Fibroblast of upper back skin (primary cell): ENCODE data around the gene AURKAIP1.

ENCODE experiments used
- DNase-seq: peaks from one replicate; pipeline ENCODE4 v3.0.0-alpha.2; 2013

AURKAIP1 gene

DNA sequence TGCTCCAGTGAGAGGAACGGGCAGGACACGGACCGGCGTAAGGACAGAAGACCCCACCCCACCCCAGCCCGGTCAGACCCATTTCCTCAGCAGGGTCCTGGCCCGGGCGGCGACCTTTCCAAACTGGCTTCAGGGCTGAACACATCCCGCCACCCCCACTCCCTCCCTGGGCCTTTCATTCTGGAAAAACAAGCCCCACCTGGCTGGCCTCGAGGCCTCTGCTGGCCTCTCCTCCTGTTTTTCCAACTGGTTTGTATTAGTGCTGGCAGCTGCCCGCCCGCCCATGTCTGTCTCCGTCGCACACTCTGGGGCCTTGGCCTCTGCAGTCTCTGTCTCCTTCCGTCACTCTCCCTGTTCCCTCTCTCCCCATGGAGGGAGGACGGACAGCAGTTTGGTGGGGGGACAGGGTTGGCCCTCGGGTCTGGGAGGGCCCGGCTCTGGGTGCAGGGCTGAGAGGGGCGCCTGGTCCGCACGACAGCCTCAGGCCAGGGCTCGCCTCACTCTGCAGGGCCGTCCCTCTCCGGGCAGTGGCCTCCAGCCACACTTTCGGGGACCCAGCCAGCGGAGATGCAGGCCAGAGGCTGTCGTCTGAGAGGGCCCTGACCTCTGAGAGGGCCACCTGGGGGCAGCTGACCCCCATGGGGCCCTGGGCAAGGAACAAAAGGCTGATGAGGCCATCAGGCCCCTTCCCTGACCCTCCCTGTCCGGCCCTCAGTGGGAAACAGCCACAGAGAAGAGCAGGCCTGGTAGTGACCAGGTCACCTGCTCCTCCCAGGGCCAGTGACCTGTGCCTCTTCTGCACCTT lies 15.1 kb downstream of the AURKAIP1 start:
- peak; percentile 88 for DNase-seq

DNA sequence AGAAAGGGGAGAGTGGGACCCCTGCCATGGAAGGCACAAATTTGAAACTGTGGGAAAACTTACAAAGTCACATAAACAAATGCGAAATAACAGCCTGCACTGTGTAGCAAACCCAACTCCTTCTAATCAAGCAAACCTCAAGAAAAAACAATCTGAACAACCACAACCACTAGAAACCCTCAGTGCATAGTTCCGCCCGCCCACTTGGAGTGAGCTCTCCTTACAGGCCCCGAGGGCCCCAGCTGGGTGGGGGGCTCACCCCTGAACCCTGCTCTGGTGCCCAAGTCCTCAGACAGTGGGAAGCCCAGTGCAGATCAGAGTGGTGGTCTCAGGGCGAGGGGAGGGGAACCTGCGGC lies 15.7 kb downstream of the AURKAIP1 start:
- DNase-seq: peak; percentile 78

DNA sequence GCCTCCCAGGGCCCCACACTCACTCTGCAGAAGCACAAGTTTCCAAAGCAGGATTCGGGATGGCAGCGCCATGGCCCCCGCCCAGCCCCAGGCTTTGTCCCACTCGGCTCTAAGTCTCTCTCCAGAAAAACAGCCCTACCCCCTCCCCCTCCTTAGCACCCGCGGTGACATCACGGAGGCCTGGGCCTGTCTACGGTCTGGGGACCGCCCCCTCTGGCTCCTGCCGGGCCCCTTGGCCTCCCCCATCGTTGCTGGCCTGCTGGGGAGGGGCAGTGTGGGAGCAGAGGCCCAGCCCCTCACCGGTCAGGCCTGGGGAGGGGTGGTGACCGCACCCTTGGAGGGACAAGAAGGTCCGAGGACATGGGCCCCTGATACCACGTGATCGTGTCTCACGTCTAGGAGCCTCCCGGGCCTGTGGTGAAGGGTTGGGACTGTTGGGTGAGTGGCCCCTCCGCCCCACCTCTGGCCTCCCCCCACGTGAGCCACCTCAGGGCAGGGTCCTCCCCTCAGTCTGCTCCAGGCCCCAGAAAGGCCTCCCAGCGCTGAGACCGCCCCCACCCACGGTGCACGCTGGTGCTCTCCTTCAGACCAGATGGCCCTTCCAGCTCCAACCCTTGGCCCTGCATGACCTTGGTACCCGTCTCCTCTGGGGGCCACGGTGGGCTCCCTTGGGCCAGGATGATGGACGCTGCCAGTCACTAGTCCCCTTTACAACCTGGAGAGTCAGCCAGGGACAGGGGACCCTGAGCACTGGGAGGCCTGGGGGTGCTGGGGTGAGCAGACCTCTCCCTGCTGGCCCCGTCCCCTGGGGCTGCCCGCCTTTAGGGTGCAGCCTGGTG lies 16.4 kb downstream of the AURKAIP1 start, which contains the start of gene MXRA8:
TSS of gene MXRA8 (minus strand) at position 123 of the 839 bp plus-strand sequence. CDS start at position 72, 51 bp downstream.
- DNase-seq: peak; percentile 93

DNA sequence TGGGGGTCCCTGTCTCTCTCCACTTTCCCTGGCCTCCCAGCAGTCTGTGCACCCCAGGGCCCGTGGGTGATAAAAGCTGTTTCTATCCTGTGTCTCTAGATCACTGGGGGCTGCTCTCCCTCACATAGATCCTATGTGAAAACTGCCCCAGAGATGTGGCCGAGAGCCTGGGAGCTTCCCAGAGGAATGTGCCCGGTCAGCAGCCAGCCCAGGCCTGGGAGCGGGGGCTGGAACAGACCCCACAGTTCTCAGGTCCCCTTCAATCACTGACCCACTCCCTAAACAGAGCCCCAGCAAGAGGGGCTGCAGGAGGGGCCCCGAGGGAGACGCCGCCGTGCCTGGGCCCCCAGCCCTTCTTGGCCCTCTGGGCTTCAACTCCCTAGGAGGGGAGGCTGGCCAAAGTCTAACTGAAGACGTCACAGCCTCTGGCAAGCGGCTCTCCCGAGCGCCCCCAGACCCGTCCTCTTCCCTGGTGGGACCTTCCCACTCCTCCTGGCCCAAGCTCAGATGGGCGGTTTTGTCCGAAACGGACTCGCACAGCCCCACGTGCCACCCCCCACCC lies 17.1 kb downstream of the AURKAIP1 start:
- DNase-seq: no peak

DNA sequence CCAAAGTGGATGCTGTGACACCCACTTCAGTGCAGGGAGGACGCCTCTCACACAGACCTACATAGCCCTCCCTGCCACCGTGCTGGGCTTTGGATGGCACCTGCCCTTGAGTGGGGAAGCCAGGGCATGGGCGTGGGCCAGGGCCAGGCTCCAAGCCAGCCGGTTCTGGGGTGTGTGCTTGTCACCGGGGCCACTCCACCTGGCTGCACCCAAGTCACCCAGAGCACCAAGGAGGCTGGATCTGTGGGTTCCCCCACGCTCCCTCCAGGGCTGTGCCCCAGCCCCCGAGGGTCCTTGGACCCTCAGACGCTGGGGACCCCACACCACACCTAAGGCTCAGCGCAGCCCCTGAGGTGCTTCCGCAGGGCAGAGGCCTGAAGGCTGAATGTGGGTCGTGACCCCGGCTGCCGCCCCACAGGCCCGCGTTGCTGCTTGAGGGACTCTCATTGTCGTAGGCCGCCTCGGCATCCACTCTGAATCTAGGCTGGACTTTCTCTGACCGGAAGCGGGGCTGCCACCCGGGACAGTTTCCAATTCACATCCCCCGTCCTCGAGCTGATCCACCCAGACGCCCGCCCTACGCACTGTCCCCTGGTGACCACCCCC lies 18.1 kb downstream of the AURKAIP1 start:
- DNase-seq: no peak

DNA sequence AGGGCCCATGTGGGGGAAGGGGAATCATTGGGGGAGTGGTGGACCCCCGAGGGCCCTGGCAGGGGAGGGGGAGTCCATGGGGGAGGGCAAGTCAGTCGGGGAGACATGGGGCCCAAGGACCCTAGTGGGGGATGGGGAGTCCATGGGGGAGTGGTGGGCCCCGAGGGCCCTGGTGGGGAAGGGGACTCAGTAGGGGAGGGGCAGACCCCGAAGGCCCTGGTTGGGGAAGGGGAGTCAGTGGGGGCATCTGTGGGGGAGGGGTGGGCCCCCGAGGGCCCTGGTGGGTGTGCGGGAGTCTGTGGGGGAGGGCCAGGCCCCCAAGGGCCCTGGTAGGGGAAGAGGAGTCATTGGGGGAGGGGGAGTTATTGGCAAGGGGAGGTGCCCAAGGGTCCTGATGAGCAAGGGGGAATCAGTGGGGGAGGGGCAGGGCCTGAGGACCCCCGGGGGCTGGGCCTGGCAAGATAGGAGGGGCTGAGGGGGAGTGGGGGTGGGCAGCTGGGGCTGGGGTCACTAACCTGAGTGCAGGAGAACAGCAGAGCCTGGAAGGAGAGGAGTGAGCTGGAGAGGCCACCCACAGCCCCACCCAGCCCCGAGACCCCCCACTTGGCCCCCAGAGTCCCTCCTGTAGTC lies 18.7 kb downstream of the AURKAIP1 start:
- DNase-seq: no peak

DNA sequence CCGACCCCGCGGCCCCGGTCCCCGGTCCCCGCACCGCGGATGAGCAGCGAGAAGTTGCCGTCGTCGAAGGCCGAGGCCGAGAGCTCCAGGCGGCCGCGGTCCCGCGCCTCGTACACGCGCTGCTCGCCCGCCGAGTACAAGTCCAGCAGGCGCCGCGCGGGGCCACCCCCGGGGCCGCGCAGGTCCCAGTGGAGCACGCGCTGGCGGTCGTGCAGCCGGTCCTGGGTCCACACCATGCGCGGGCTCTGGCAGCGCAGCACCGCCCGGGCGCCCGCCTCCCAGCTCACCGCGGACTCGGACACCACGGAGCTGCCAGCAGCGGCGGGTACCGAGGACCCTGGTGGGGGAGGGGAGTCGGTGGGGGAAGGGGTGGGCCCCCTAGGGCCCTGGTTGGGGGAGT lies 19.6 kb downstream of the AURKAIP1 start:
- DNase-seq: no peak

DNA sequence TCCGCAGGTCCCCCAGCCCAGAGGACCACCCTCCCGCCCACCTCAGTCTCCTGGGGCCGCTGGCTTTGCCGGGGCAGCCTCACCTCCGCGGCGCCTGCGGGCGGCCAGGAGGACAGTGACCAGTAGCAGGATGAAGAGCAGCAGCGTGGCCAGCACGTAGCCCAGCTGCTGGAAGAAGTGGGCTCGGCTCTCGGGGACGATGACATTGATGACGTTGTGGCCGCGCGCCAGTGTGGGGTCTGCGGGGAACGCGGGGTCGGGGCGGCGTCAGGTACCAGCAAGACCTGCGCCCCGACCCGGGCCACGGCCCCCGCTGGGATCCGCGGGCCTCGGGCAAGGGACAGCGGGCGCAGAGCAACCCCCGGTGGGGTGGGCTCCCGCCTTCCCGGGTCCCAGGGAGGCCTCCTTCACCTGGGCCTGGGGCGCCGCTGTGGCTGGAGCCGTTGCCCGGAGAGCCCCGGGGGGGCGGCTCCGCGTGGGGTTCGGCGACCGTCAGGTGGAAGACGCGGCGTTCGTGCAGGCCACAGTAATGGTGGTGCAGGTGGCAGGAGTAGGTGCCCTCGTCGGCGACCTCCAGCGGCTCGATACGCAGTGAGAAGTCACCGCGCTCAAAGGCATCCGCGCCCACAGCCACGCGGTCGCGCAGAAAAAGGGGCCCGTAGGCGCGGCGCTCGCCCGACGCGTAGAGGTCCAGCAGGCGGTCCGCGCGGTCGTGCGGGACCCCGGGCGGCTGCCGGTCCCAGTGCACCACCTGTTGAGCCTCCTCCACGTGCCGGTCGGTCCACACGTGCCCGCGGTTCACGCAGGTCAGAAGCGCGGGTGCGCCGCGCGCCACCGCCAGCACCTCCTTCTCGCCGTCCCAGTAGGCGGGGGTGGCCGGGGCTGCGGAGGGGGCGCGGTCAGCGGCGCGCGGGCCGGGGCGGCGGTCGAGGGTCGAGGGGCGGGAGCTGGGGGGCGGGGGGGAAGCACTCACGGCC lies 20.4 kb downstream of the AURKAIP1 start:
- DNase-seq: no peak

DNA sequence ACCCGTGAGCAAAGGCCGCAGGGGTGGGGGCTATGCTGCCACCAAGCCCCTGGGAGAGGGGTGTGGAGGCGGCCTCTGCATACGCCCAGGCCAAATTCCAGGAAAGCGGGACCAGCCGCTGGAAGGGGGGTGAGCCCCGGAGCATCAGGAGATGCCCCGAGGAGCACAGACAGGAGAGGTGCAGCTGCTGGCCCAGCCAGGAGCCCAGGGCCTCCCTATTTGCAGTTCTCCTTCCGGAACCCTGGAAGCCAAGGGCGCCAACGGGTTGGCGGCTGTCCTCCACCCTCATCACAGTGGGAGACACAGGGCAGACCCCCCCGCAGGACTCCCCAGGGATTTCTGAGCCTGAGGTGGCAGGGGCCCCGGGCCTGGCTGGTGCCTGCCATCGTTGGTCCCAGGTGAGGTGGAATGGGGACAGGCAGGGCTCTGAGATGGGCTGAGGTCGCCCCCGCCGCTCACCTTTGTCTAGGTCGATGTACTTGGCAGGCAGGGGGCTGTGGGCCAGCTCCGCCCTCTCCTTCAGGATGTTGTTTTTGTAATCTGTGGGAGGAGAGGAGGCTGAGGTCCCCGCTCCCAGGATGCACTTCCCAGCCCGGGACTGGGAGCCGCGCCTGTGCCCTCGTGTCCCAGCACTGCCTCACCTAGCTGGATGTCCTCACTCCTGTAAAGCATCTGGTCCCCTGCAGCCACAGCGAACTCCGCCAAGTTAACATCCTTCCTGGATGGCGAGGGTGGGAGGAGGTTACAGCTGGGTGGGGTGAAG lies 21.4 kb downstream of the AURKAIP1 start:
- no peak for DNase-seq

DNA sequence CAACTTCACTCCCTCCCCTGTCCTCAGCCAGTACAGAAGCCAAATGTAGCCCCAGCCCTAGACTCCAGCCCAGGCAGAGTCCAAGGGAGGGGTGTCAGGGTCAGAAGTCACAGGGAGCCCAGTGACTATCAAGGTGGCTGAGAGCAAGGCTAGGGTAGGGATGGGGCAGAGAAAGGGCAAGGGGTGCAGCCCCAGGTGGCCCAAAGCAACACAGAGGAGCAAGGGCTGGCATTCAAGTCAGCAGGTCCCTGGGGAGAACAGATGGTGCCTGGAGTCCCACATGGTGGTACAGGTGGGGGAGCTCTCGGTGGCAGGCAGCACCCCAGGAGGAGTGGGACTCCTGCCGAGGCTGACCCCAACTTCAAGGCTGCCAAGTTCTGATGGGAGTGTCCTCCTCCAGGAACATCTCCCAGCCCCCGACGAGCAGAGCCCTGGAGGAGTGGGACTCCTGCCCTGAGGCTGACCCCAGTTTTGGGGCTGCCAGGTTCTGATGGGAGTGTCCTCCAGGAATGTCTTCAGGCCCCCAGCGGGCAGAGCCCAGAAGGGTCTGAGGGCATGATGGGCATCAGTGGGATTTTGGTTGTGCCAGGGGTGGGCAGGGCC lies 22.1 kb downstream of the AURKAIP1 start:
- no peak for DNase-seq

DNA sequence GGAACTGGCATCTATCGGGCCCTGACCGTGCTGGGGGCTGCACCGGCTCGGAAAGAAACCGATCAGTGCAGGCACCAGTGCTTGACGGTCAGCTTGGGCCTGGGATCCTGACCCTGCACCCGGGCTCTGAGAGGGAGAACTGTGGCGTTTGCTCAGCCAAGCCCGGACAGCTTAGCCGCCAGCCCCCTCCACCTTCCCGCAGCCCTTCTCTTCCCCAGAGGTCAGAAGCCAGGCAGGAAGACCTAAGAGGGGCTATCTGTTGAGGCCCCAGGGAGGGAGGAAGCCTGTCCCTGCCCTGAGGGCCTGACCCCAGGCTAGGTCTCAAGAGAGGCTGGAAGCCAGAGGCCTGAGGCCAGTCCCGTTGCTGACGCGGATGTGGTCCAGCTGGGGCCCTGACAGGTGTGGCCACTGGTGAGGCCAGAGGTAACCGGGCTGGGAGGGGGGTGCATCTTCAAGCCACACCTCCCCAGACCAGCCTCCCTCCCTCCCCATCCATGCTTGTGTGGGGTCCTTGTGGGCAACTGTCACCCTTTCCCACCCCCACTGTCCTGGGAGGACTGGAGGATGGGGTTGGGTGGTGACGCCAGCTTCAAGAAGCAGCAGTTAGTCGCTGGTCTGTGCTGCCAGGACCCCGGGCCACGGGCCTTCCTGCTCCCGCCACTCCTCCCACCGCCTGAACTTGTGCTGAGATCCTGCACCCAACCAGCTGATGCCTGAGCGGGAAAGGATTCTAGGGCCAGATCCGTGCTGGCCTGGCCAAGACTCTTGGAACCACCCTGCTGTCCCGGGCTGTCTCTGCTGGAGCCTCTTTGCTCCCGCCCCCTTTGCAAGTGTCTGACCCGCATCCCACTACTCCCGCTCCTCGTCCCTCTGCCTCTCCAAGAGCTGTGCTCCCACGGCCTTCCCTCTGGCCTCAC lies 23.2 kb downstream of the AURKAIP1 start:
- peak; percentile 42 for DNase-seq

DNA sequence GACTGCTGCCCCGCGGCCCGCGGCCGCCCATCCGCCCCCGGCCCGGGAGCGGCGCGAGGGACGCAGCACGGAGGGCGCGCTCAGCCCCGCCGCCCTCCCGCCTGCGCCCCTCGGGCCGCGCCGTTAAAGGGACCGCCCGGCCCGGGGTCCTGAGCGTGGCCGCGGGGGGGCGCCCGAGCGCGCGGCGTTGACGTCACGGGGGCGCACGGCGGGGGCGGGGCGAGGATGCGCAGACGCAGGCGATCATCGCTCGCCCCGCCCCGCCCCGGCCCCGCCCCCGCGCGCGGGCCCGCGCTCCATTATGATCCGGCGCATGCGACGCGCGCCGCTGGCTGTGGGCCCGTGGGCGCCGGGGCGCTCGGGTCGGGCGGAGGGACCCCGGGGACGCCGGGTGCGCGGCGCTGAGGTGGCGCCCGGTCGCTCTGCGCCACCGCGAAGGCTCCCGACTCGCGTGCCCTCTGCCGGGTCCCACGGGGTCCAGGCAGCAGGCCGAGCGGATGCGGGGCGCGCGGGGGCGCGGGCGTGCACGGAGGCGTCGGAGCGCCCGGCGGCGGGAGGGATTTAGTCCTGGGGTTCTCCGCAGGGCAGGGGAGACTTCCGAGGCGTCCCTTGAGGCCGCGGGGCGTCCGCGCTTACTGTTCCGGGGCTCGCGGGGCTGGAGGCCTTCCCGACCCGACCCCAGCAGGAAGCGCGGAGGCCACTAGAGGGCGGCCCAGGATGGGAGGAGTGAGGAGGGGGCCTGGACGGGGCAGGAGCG lies 25.6 kb downstream of the AURKAIP1 start, which contains the start of gene DVL1:
TSS of gene DVL1 (minus strand) at position 163 of the 757 bp plus-strand sequence. CDS start 353 bp downstream, outside the sequence.
- DNase-seq: peak; percentile 77

DNA sequence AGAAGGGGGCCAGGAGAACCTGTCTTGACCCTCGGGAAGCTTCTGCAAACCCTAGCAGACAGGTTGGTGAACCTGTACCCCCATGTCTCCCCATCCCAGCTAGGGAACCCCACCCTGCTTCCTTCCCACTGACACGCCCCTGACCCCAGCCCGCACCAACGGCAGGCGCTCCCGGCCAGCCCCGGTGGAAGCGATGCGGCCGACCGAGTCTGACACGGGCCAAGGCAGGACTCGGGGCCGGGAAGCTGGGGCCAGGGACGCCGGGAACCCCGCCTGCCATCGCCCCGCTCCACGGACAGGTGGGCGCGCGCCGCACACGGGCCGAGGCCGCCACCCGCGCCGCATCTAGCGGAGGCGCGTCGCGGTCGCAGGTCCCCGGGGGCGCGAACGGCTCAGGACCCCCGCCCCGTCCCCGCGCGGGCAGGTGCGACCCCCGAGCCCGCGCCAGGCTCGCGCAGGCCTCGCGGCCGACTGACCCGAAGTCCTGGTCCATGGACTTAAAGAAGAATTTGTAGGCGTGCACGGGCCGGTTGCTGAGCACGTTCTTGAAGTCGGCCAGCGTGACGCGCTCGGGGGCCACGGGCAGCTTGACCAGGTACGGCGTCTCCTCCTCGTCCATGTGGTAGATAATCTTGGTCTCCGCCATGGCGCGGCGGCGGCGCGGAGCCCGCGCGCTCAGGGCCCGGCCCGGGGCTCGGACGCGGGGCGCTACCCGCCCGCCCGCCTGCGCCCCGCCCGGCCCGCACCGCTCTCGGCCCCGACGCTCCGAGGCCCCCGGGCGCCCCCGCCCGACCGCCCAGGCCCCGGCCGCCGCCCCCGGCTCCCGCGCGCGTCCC lies 26.4 kb downstream of the AURKAIP1 start:
- no peak for DNase-seq

DNA sequence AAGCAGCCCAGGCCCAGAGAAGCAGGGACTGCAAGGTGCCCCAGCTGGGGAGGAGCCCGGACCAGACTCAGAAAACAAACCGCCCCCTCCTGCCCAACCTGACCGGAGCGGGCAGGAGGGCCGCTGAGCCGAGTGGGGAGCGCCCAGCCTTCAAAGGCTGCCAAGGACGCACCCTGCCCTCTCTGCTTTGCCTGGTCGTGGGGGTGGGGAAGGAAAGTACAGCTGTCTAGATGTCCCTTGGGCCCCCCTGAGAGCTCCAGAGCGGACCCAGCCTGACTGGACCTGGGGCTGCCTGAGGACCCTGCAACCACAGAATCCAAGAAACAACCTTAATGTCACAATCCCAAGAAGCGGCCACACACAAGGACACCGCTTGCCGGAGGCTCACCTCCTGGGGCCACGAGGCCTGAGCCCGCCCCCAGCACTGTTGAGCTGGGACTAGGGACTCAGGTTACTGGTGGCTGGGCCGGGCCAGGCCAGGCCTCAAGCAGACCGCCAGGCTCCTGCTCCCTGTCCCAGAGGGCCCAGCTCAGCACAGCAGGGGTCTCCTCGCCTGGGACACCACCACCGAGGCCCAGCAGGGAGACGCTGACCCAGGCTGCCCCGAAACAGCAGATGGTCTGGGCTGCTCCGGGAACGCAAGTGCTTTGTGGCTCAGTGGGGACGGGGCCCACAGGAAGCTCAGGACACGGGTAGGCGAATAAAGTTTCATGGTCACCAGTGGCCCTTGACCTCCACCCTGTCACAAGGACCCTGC lies 27.2 kb downstream of the AURKAIP1 start:
- DNase-seq: no peak

DNA sequence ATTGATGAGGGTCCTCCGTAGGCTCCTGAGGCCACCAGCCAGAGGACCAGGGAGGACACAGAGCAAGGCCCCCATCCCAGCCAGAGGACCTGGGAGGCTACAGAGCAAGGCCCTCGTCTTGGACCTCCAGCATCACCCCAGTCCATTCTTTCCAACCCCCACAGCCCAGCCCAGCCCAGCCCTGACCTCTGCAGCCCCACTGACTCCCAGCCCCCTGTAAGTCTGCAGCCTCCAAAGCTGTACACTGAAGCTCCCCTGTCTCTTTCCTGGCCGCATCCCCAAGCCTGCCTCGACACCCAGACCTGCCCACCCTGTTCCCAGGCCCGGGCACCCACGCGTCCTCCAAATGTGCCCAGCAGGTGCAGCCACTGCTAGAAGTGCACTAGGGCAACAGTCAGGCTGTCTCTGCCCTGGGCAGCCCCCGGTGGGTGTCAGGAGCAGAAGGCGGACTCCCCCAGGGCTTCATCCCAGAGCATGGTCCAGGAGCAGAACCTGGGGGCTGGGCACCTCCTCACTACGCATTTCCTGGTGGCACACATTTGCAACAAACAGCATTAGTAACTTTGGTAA lies 27.9 kb downstream of the AURKAIP1 start:
- no peak for DNase-seq

DNA sequence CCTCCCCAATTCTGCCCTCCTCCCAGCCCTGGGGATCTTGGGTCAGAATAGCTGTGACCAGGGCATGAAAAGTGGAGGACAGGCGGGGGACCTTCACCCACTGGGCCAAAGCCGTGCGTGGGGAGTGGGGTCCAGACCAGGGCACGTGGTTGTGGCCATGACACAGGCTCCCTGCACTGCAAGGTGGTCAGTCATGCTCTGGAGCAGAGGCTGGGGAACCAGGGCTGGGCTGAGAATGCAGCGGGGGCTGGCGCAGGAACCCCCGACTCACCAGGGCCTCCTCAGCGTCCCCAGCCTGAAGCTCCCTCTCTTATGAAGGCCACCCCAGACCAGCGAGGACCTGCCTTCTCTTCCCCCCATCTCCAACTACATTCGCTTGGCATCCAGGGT lies 28.5 kb downstream of the AURKAIP1 start:
- no peak for DNase-seq
